Measurements from ENCODE around the gene CDH5.

Gene CDH5

DNA sequence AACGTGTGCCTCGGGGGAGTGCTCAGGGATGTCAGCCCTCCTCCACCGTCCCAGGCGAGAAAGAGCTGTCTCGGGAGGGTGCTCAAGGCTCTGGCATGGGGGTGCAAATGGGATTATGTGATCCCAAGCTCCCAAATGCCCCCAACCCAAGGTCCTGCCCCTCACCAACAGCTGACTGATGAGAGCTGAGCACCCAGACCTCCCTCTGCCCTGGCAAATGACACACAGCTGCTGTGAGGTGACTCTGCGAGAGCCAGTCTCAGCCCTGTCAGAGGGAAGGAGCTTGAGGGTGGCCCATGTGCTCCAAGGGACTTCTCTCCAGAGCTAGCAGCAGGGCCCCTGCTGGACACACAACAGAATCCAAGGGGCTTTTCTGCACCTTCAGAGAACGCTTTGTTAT is 7.7 kb downstream of the CDH5 start:
- no peak for DNase-seq (ENCODE audit: low read depth)

- DNase-seq (ENCODE audit: low read depth), result no peak
Observed at GRCh38 chr16:66375451-66375850, 9.0 kb downstream of the CDH5 start.

DNA sequence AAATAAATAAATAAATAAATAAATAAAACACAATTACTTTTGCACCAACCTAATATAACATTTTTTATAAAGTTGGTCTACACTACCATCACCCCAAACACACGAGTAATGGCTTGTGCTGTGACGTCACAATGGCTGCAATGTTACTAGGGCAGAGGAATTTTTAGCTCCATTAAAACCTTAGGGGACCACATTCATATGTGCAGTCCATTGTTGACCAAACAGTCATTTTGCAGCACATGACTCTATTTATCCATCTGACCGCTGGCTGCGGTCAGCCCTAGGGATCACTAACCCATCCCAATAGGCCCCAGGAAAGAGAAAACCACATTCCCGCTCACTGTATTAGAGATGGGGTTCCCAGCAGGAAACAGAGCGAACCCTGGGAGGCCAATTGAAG is 9.6 kb downstream of the CDH5 start:
- no peak for DNase-seq (ENCODE audit: low read depth)

GRCh38 chr16:66376577-66377305 is 10.2 kb downstream of the CDH5 start:
- DNase-seq (ENCODE audit: low read depth), result no peak

- DNase-seq (ENCODE audit: low read depth), result no peak
Observed at GRCh38 chr16:66377324-66377723, 10.8 kb downstream of the CDH5 start.

DNA sequence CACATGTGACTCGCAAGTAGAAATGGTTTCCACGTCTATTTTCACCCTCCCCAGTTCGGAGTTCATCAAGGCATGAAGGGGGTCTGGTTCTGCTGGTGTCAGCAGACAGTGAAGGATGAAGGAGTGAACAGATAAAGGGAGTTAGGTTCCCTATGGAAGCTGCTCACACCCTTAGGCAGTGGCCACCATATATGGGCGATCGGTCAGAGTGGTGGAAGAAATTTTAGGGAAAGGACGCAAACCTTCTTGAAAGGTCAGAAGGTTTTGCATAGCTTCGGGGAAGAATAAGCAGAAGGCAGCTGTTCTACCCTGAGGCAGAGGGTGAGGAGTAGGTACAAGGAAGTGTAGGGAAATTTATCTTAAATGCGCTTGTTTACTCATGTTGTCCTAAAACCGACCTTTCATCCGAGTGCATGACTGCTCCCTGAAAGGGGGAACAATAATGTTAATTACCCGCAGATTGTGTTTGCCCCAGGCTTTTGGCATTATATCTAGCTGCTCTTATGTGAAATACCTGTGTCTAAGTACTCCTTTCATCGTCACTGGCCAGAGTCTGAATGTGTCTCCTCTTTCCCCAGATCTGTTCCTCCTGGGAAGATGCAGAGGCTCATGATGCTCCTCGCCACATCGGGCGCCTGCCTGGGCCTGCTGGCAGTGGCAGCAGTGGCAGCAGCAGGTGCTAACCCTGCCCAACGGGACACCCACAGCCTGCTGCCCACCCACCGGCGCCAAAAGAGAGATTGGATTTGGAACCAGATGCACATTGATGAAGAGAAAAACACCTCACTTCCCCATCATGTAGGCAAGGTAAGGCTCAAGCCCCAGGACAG is 12.5 kb downstream of the CDH5 start:
- DNase-seq (ENCODE audit: low read depth), result no peak

DNA sequence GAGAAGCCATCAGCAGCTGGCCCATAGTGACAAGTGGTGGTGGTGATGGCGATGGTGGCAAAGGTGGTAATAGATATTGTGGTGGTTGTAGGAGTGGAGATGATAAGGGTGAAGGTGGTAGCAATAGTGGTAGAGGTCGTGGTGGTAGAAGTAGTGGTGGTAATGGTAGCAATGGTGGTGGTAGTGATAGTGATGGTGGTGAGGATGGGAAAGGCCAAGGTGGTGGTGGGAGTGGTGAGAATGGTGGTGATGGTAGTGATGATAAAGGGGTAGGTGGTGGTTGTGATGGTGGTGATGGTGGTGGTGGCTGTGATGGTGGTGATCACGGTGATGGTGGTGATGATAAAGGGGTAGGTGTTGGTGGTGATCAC is 13.1 kb downstream of the CDH5 start:
- no peak for DNase-seq (ENCODE audit: low read depth)

DNA sequence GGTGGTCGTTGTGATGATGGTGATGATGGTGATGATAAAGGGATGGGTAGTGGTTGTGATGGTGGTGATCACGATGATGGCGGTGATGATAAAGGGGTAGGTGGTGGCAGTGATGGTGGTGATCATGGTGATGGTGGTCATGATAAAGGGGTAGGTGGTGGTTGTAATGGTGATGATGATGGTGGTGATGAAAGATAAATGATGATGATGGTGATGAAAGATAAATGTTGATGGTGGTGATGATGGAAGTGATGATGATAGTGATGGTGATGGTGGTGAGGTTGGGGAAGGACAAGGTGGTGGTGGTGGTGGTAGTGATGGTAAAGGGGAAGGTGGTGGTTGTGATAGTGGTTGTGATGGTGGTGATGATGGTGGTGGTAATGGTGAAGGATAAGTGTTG is 13.9 kb downstream of the CDH5 start:
- DNase-seq (ENCODE audit: low read depth), result no peak

DNA sequence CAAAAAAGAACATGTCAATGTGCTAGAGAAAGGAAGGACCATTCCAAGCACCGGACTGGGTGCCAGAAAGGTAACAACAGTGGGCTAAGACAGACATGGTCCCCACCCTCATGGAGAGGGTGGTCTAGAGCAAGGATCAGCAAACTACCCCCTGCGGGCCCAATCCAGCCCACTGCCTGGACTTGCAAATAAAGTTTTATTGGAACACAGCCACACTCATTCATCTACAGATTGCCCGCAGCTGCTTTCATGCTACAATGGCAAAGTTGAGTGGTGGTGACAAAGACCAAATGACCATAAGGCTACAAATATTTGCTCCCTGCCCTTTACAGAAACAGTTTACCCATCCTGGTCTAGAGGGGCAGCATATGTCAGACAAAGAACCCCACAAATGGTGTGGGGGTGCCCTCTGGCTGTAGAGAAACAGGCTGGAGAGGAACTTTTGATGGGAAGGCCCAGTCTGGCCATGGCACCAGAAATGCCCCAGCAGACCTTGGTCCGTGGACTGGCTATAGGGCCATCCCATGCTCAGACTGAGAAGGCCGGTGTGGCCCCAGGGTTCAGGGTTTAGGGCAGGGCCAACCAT is 15.2 kb downstream of the CDH5 start:
- no peak for DNase-seq (ENCODE audit: low read depth)

GRCh38 chr16:66382171-66382965 is 15.9 kb downstream of the CDH5 start:
- DNase-seq (ENCODE audit: low read depth), result peak; percentile 75

DNA sequence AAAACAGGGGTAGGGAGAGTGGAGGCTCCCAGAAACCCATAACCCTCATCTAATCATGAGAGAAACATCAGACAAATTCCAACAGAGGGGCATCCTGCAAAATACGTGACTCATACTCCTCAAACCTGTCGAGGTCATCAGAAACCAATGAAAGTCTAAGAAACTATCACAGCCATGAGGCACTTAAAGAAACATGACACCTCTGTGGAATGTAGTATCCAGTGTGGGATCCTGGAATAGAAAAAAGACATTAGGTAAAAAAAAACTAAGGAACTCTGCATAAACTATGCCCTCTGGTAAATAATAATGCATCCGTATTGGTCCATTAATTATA is 16.4 kb downstream of the CDH5 start:
- peak; percentile 92 for DNase-seq (ENCODE audit: low read depth)

GRCh38 chr16:66383551-66383950 is 17.1 kb downstream of the CDH5 start:
- DNase-seq (ENCODE audit: low read depth), result no peak

GRCh38 chr16:66385415-66385814 is 18.9 kb downstream of the CDH5 start:
- DNase-seq (ENCODE audit: low read depth), result no peak

DNA sequence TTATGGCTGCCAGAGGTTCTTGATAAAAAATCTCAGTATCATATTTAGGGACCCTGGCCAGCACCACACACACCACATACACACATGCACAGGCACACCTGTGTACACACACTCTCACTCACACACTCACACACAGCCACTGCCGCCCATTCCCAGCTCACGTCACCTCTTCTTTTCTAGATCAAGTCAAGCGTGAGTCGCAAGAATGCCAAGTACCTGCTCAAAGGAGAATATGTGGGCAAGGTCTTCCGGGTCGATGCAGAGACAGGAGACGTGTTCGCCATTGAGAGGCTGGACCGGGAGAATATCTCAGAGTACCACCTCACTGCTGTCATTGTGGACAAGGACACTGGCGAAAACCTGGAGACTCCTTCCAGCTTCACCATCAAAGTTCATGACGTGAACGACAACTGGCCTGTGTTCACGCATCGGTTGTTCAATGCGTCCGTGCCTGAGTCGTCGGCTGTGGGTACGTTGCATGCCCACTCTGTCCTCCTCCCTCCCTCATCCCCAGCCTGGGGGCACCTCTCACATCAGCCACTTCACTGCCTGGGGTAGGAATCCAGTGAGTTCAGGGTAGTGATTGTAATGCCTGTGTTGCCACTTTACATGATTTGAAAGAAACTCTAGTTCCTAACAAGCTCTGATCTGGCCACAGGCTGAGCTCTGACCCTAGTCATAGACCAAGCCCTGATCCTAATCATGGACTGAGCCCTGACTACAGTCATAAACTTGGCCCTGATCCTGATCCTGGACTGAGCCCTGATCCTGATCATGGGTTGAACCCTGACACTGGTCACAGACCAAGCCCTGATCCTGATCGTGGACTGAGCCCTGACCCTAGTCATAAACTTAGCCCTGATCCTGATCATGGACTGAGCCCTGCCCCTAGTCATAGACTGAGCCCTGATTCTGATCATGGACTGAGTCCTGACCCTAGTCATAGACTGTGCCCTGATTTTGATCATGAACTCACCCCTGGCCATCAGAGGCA is 20.4 kb downstream of the CDH5 start:
- DNase-seq (ENCODE audit: low read depth), result no peak

DNA sequence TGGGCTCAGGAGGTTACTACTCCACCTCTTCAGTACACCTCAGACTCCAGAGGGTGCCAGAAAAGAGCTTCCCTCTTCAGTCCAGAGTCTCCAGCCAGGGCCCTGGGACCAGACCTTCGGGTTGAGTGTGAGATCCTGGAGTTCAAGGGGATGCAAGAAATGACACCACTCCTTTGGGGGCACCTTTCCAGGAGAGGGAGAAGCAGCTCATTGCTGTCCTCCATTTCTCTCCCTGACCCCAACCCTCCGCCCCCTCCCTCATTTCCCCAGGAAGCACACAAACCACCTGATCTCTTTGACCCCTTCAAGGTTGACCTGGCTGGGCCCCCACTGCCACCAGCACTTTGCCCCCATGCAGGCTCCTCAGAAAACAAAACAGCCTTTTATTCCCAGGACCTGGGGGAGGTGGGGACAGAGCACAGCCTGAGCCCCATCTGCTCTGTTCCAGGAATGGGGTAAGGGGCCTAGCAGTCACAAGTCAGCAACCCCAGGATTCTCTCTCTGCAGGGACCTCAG is 21.4 kb downstream of the CDH5 start:
- no peak for DNase-seq (ENCODE audit: low read depth)

- no peak for DNase-seq (ENCODE audit: low read depth)
Observed at GRCh38 chr16:66388350-66389139, 22.1 kb downstream of the CDH5 start.

- DNase-seq (ENCODE audit: low read depth), result no peak
Observed at GRCh38 chr16:66389256-66390176, 23.0 kb downstream of the CDH5 start.

GRCh38 chr16:66390346-66391108 is 24.0 kb downstream of the CDH5 start:
- no peak for DNase-seq (ENCODE audit: low read depth)
